Heart right ventricle (tissue), 16 donors: ENCODE measurements around the gene SEPTIN2. TPM values are rescaled to one million over a fixed set of nuclear protein-coding genes. Genes with fewer than 3 reads are reported as not detected.
A peak's percentile ranks its signal among the peaks of the same experiment; 100 is the strongest.

Experiments
- ATAC-seq, 8 donors: fragments of 200-7000 bp; cut with Tn5 transposase; one replicate each; pipeline ENCODE4 v1.9.1; 2020; ENCODE audit warnings: mild to moderate bottlenecking in 8 of 8, moderate library complexity in 8 of 8, moderate number of reproducible peaks in 1 of 8
- DNase-seq, 2 donors: peaks; one replicate each; pipeline ENCODE4 v3.0.0-alpha.2; 2020
- H3K27ac ChIP-seq, 10 donors: fragments of 200-600 bp; sonication (generic) in 2 of 10; one replicate each; pipeline versions ENCODE4 v1.5.0 to v1.8.0; 2020 to 2022; ENCODE audit warnings: mild to moderate bottlenecking in 3 of 10
- H3K27me3 ChIP-seq, 7 donors: fragments of 200-600 bp; one replicate each; pipeline ENCODE4 v1.8.0; 2021 to 2022; ENCODE audit warnings: mild to moderate bottlenecking in 2 of 7
- H3K36me3 ChIP-seq, 9 donors: fragments of 200-600 bp; sonication (generic) in 1 of 9; one replicate each; pipeline versions ENCODE4 v1.5.0 to v1.8.0; 2020 to 2022; ENCODE audit warnings: mild to moderate bottlenecking in 2 of 9
- H3K4me1 ChIP-seq, 9 donors: fragments of 200-600 bp; sonication (generic) in 1 of 9; one replicate each; pipeline versions ENCODE4 v1.5.0 to v1.8.0; 2020 to 2022; ENCODE audit warnings: mild to moderate bottlenecking in 4 of 9
- H3K4me3 ChIP-seq, 10 donors: fragments of 200-600 bp; sonication (generic) in 2 of 10; one replicate each; pipeline versions ENCODE4 v1.5.0 to v1.8.0; 2020 to 2022; ENCODE audit warnings: mild to moderate bottlenecking in 7 of 10, moderate library complexity in 2 of 10
- H3K9me3 ChIP-seq, 11 donors: fragments of 200-600 bp in 10 of 11; sonication (generic) in 2 of 11; one replicate each; pipeline versions ENCODE4 v1.5.0 to v1.8.0; 2013 to 2022; ENCODE audit warnings: mild to moderate bottlenecking in 2 of 11, control low read depth in 1 of 11, moderate library complexity in 1 of 11
- CTCF ChIP-seq, 9 donors: fragments of 200-600 bp; sonication (generic) in 2 of 9; IDR thresholded peaks; one replicate each; pipeline versions ENCODE4 v1.5.0 to v1.8.0; 2021 to 2022; ENCODE audit warnings: antibody characterized with exemption in 9 of 9, mild to moderate bottlenecking in 5 of 9, moderate library complexity in 1 of 9
- WGBS, 2 donors: extraction: QIAGEN DNeasy Blood & Tissue Kit; methylation state at CpG; one replicate each; pipeline ENCODE4 v1.1.7; 2013; ENCODE audit warnings: inconsistent platforms in 1 of 2; 5-methylcytosine and 5-hydroxymethylcytosine counted together
- intact Hi-C, 10 donors: fragments of 100-400 bp; cut with DNase I; formaldehyde crosslinking; loops; one replicate each; pipeline versions ENCODE4 v1.11.1 to v1.14.2; 2022
- polyA plus RNA-seq, 2 donors: library from polyadenylated mRNA; stranded (reverse); fragments of 200-250 nt; gene quantifications; one replicate each; pipeline ENCODE4 v1.2.3, GENCODE V29; 2013
- total RNA-seq, 10 donors: library from RNA; stranded (reverse); fragmentation: NEBNext Ultra II Directional in 3 of 10; extraction: Animal tissue kit (Norgen Biotek cat#: 25700) in 3 of 10; gene quantifications; one replicate each; pipeline versions ENCODE4 v1.2.1 to v1.2.4, GENCODE V29; 2021 to 2023
- donor health status: Arrhythmogenic right ventricular cardiomyopathy.
- donor health status: ischemic (EF 13 %, LVEDD 7.1; RV severe dilation, severe dysfunction).
- donor health status: healthy with polysubstance abuse.
- donor health status: DM: no; HTN: yes; CAD: no.
- donor health status: DM: no; HTN: no; CAD: no.
- donor health status: ischemic (EF 25% LVEDD 6.9; RV normal size, moderate dysfunction).
- donor health status: ischemic (EF 25% LVEDD 5.7; RV mildly dilated, moderate dysfunction).
- donor health status: healthy.
- donor health status: DM: yes; HTN: yes; CAD: no.
- donor health status: Ischemic cardiomyopathy.
- donor health status: ischemic (EF 35%, LVEDD 5.7; RV mildly dilated, moderate dysfunction).
- donor health status: nonischemic (EF 11% LVEDD 7.7; RV severe dilation, severe dysfunction).
- donor health status: DM: yes; HTN: yes; CAD: no.
- donor health status: PGD.
- donor health status: ischemic (EF 29% LVEDD 5.4; RV normal size, mild dysfunction).
- donor health status: nonischemic (EF 23%, LVEDD 6.1; RV moderate dilation, normal function).

The SEPTIN2 gene
- total and polyA plus RNA-seq, 12 donors: 100 to 249 (median 188) TPM

GRCh38 chr2:241298673-241299072, 17.1 kb upstream of the SEPTIN2 start:
- Histone ChIP-seq H3K36me3 (peaks cover 0 to 20% (median 0%) of the 10 kb centered on the region in 9 donors), H3K4me1 (peaks cover 0 to 32% (median 22%) of the 10 kb centered on the region in 9 donors), H3K27ac (no peak overlapping the region), H3K9me3 (no peaks in the 10 kb centered on the region), H3K27me3 (no peaks in the 10 kb centered on the region), H3K4me3 (no peak overlapping the region)
- 93% methylated on average over 5 of the region's 5 CpGs for WGBS, 2 donors
- ATAC-seq (no peak), DNase-seq (no peak)
- no peak for TF ChIP-seq CTCF (IDR thresholded peaks at IDR 0.05)
- intact Hi-C loops: no loop called here

GRCh38 chr2:241300000-241300399, 15.7 kb upstream of the SEPTIN2 start:
- ATAC-seq (no peak), DNase-seq (no peak)
- H3K27me3 ChIP-seq: no peaks in the 10 kb centered on the region
- no peak for TF ChIP-seq CTCF (IDR thresholded peaks at IDR 0.05)
- intact Hi-C loops: no loop called here
- H3K27ac ChIP-seq: no peak overlapping the region
- 79 to 84% methylated on average over 12 of the region's 12 CpGs for WGBS, 2 donors
- no peaks in the 10 kb centered on the region for H3K9me3 ChIP-seq
- H3K4me3 ChIP-seq: no peak overlapping the region
- H3K36me3 ChIP-seq: peaks cover 0 to 20% (median 0%) of the 10 kb centered on the region in 9 donors
- peaks cover 0 to 45% (median 36%) of the 10 kb centered on the region in 9 donors for H3K4me1 ChIP-seq

GRCh38 chr2:241302083-241302482, 13.6 kb upstream of the SEPTIN2 start:
- Histone ChIP-seq H3K27me3 (no peaks in the 10 kb centered on the region), H3K9me3 (no peaks in the 10 kb centered on the region), H3K4me1 (peaks cover 0 to 61% (median 46%) of the 10 kb centered on the region in 9 donors), H3K27ac (peak overlapping the region in 6 of 10 donors; percentile 8 to 67 (median 44)), H3K4me3 (no peak overlapping the region), H3K36me3 (peaks cover 0 to 10% (median 0%) of the 10 kb centered on the region in 9 donors)
- intact Hi-C loops: no loop called here
- no peak for ATAC-seq
- DNase-seq: no peak
- 83 to 84% methylated on average over 3 of the region's 3 CpGs for WGBS, 2 donors
- TF ChIP-seq CTCF (IDR thresholded peaks at IDR 0.05): no peak

- WGBS, 2 donors: 48 to 54% methylated on average over 13 of the region's 13 CpGs
- no peaks in the 10 kb centered on the region for H3K27me3 ChIP-seq
- intact Hi-C loops: no loop called here
- TF ChIP-seq CTCF (IDR thresholded peaks at IDR 0.05): no peak
- ATAC-seq (peak; percentile 44 to 70 (median 62)), DNase-seq (no peak)
- peaks cover 0 to under 1% (median 0%) of the 10 kb centered on the region in 9 donors for H3K36me3 ChIP-seq
- peak overlapping the region in 8 of 10 donors; percentile 8 to 67 (median 44) for H3K27ac ChIP-seq
- no peak overlapping the region for H3K4me3 ChIP-seq
- peaks cover 0 to 61% (median 46%) of the 10 kb centered on the region in 9 donors for H3K4me1 ChIP-seq
- no peaks in the 10 kb centered on the region for H3K9me3 ChIP-seq
These were observed 12.7 kb upstream of the SEPTIN2 start for GRCh38 chr2:241302759-241303651.
